K562 (cell line): ENCODE measurements around the gene BEND5. TPM values are rescaled to one million over a fixed set of nuclear protein-coding genes. Genes with fewer than 3 reads are reported as not detected.

ENCODE experiments used
- ATAC-seq: fragments of 200-7000 bp; cut with Tn5 transposase; 3 replicates; pipeline ENCODE4 v1.9.1; 2020; ENCODE audit warnings: moderate library complexity
- BruUV-seq: library from RNA; stranded (reverse); fragments of 400-500 nt; replicated peaks from 2 replicates; lab custom pipeline; 2021; lab: Mats Ljungman, UMichigan
- CTCF ChIA-PET: fragments of 300-600 bp; formaldehyde crosslinking; extraction: SDS; loops from one replicate; lab custom pipeline; 2021; ENCODE audit warnings: low intra/inter-chr PET ratio; lab: Yijun Ruan, JAX
- POLR2A ChIA-PET: fragments of 300-600, 350-650 bp; sonication (Branson Sonifier 250); formaldehyde crosslinking; extraction: SDS; loops from one replicate; lab custom pipeline; 2021; ENCODE audit warnings: antibody characterized with exemption, inconsistent platforms; lab: Yijun Ruan, JAX
- DNase-seq, 4 experiments: peaks; one replicate each; pipeline versions ENCODE4 v3.0.0 to v3.0.0-alpha.2; 2011 to 2018; ENCODE audit warnings: low spot score in 3 of 4, mixed read lengths in 3 of 4; ENCODE audit errors: extremely low read depth in 1 of 4
- FAIRE-seq: peaks from 2 replicates; lab custom pipeline; 2011; peaks lifted over from hg19 to GRCh38; lab: Jason Lieb, UNC
- H2AFZ ChIP-seq: 2 replicates; pipeline ENCODE4 v1.6.0; 2011; ENCODE audit warnings: low read depth, low read length, control low read depth, inconsistent platforms
- H3K27ac ChIP-seq: fragments of 200-600 bp; 3 replicates; pipeline ENCODE4 v1.8.0; 2011; ENCODE audit warnings: low read depth, mild to moderate bottlenecking, control low read depth, inconsistent platforms, low read length, moderate library complexity, mixed read lengths; ENCODE audit errors: extremely low read depth
- H3K27me3 ChIP-seq, 2 experiments: fragments of 300-600 bp in 1 of 2; 2 replicates in 1 of 2; 3 replicates in 1 of 2; pipeline versions ENCODE4 v1.6.0 to v1.8.0; 2011; ENCODE audit warnings: inconsistent platforms in 2 of 2, low read length in 2 of 2, mild to moderate bottlenecking in 1 of 2, mixed read lengths in 1 of 2, moderate library complexity in 1 of 2; ENCODE audit not compliant: control insufficient read depth in 2 of 2, insufficient read depth in 2 of 2
- H3K36me3 ChIP-seq: fragments of 300-600 bp; 3 replicates; pipeline ENCODE4 v1.8.0; 2011; ENCODE audit warnings: mild to moderate bottlenecking, low read length, inconsistent platforms; ENCODE audit not compliant: control insufficient read depth, insufficient read depth
- H3K4me1 ChIP-seq, 2 experiments: fragments of 200-600 bp in 1 of 2; replicated peaks in 1 of 2; 2 replicates in 1 of 2; 3 replicates in 1 of 2; pipeline versions ENCODE4 v1.5.1 to v1.8.0; 2011; ENCODE audit warnings: inconsistent platforms in 2 of 2, low read length in 2 of 2, mild to moderate bottlenecking in 1 of 2, mixed read lengths in 1 of 2, moderate library complexity in 1 of 2; ENCODE audit not compliant: control insufficient read depth in 2 of 2, insufficient read depth in 2 of 2
- H3K4me2 ChIP-seq: 2 replicates; pipeline ENCODE4 v1.6.1; 2011; ENCODE audit warnings: low read length, control low read depth, inconsistent platforms, mixed read lengths; ENCODE audit not compliant: insufficient read depth
- H3K4me3 ChIP-seq: fragments of 200-600 bp; sonication (generic), shearing (Covaris generic); 2 replicates; pipeline ENCODE4 v1.5.1; 2016; ENCODE audit warnings: control low read depth, inconsistent platforms
- H3K79me2 ChIP-seq: fragments of 200-600 bp; 3 replicates; pipeline ENCODE4 v1.8.0; 2011; ENCODE audit warnings: low read length, inconsistent platforms; ENCODE audit not compliant: control insufficient read depth, insufficient read depth
- H3K9ac ChIP-seq, 2 experiments: 2 replicates each; pipeline versions ENCODE4 v1.6.0 to v1.6.1; 2011; ENCODE audit warnings: low read depth in 2 of 2, low read length in 2 of 2, control low read depth in 1 of 2, inconsistent platforms in 1 of 2, mild to moderate bottlenecking in 1 of 2, mixed read lengths in 1 of 2; ENCODE audit not compliant: insufficient read depth in 1 of 2
- H3K9me1 ChIP-seq: one replicate; pipeline ENCODE4 v1.6.0; 2011; ENCODE audit warnings: inconsistent platforms, mild to moderate bottlenecking, low read length, moderate library complexity; ENCODE audit not compliant: control insufficient read depth, insufficient read depth
- H3K9me3 ChIP-seq: replicated peaks from 2 replicates; pipeline ENCODE4 v1.5.1; 2011; ENCODE audit warnings: low read depth, low read length, inconsistent platforms; ENCODE audit not compliant: control insufficient read depth, insufficient read depth
- H4K20me1 ChIP-seq: replicated peaks from 2 replicates; pipeline ENCODE4 v1.6.1; 2011; ENCODE audit warnings: low read length, inconsistent platforms, mixed read lengths; ENCODE audit not compliant: control insufficient read depth, insufficient read depth
- CTCF ChIP-seq, 3 experiments: IDR thresholded peaks in 2 of 3; conservative IDR thresholded peaks in 1 of 3; 2 replicates each; pipeline ENCODE4 v1.5.1; 2011 to 2012; ENCODE audit warnings: low read length in 3 of 3, mild to moderate bottlenecking in 3 of 3, control low read depth in 2 of 3, improper control_type of control experiment in 1 of 3, inconsistent platforms in 1 of 3, low read depth in 1 of 3, mixed read lengths in 1 of 3, moderate library complexity in 1 of 3; ENCODE audit not compliant: insufficient read depth in 2 of 3
- MGA ChIP-seq: fragments of 450-650 bp; IDR thresholded peaks from 2 replicates; pipeline ENCODE4 v1.6.1; 2016; ENCODE audit warnings: mild to moderate bottlenecking, moderate library complexity
- ZNF263 ChIP-seq: sonication (generic); formaldehyde crosslinking; IDR thresholded peaks from 2 replicates; pipeline ENCODE4 v1.8.0; 2022; ENCODE audit warnings: mild to moderate bottlenecking, missing genetic modification reagents, borderline replicate concordance
- whole genome bisulfite sequencing: fragments of 100-300 bp; shearing (Covaris generic); methylation state at CpG from one replicate; pipeline ENCODE4 v1.1.6; 2016; ENCODE audit warnings: low coverage, mixed read lengths; ENCODE audit not compliant: insufficient coverage; ENCODE audit errors: missing lambda C conversion rate; 5-methylcytosine and 5-hydroxymethylcytosine counted together
- in situ Hi-C: fragments of 300-500 bp; cut with MboI; formaldehyde crosslinking; loops from 4 replicates; pipeline ENCODE4 v1.15.0; 2018; ENCODE audit warnings: inconsistent platforms, mixed read lengths
- intact Hi-C: fragments of 100-400 bp; cut with micrococcal nuclease; formaldehyde crosslinking; loops from 2 replicates; pipeline ENCODE4 v1.14.2; 2022
- polyA plus RNA-seq, 8 experiments: library from polyadenylated mRNA; depleted of rRNA in 4 of 8; stranded (reverse) in 5 of 8; unstranded in 3 of 8; fragments of >200 nt; fragmentation: Nextera tagmentation in 2 of 8; fragmentation: Illumina TruSeq in 1 of 8; extraction: Ambion mirVana in 2 of 8; extraction: Trizol in 1 of 8; gene quantifications; 2 replicates each; pipeline versions ENCODE4 v1.2.1 to v1.2.3, GENCODE V29; 2011 to 2014; ENCODE audit warnings: inconsistent platforms in 1 of 8, missing spikeins in 1 of 8
- total RNA-seq, 7 experiments: library from RNA; depleted of rRNA in 6 of 7; stranded (reverse); fragments of >200 nt in 6 of 7; fragmentation: Illumina TruSeq in 2 of 7; extraction: Trizol in 2 of 7; gene quantifications; 2 replicates each; pipeline versions ENCODE4 v1.2.1 to v1.2.3, GENCODE V29; 2011 to 2021; ENCODE audit warnings: low replicate concordance in 1 of 7

Gene BEND5
- total and polyA plus RNA-seq, 9 of the 15 experiments (the other 6 are each of a cell fraction or from before 2014, with no cell fraction given) = not detected

GRCh38 chr1:48688102-48688760, 88.5 kb downstream of the BEND5 start:
- no peaks in the 10 kb centered on the region for H3K4me1 ChIP-seq
- H3K4me3 ChIP-seq = no peak overlapping the region
- H3K4me2 ChIP-seq = no peak overlapping the region
- intact Hi-C loops (no loop called here), in situ Hi-C loops (no loop called here)
- peaks cover 0 to 1% of the 10 kb centered on the region in 2 experiments; a peak in 1 of 5 replicates for H3K27me3 ChIP-seq
- ChIA-PET CTCF (no interaction called here), POLR2A (interaction anchor here (0.6 kb wide), 1 partner anchor 10 kb away, joined by 3 read pairs; no protein-coding TSS in a partner anchor)
- H3K9me1 ChIP-seq = no peaks in the 10 kb centered on the region
- H2AFZ ChIP-seq = no peak overlapping the region
- H3K79me2 ChIP-seq = no peaks in the 10 kb centered on the region
- no TSS peak for BruUV-seq
- H3K36me3 ChIP-seq = no peaks in the 10 kb centered on the region
- H3K27ac ChIP-seq = no peak overlapping the region
- H3K9me3 ChIP-seq = no peaks in the 10 kb centered on the region
- no peak for FAIRE-seq
- peak; percentile 81 for ATAC-seq
- peak in 3 of 4 experiments; percentile 5 to 27 (median 23) for DNase-seq
- H3K9ac ChIP-seq = no peak overlapping the region
- TF ChIP-seq CTCF (IDR thresholded peaks at IDR 0.05 in 2 of 3, conservative IDR thresholded peaks at IDR 0.05 in 1 of 3; ENCODE audit: insufficient read depth in 2 of 3, low read depth in 1 of 3, low read length in 3 of 3) = peak in 1 of 3 experiments; percentile 27; a peak in 1 of 6 replicates
- TF ChIP-seq MGA = no peak
- no peak for TF ChIP-seq ZNF263 (CRISPR knock-in tag)
- H4K20me1 ChIP-seq = no peaks in the 10 kb centered on the region
- WGBS = 3% methylated on average over 3 of the region's 3 CpGs
